Measurements from ENCODE around the gene CREB3L2. TPM values are rescaled to one million over a fixed set of nuclear protein-coding genes. Genes with fewer than 3 reads are reported as not detected.

Gene CREB3L2, protein sequence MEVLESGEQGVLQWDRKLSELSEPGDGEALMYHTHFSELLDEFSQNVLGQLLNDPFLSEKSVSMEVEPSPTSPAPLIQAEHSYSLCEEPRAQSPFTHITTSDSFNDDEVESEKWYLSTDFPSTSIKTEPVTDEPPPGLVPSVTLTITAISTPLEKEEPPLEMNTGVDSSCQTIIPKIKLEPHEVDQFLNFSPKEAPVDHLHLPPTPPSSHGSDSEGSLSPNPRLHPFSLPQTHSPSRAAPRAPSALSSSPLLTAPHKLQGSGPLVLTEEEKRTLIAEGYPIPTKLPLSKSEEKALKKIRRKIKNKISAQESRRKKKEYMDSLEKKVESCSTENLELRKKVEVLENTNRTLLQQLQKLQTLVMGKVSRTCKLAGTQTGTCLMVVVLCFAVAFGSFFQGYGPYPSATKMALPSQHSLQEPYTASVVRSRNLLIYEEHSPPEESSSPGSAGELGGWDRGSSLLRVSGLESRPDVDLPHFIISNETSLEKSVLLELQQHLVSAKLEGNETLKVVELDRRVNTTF
- total RNA-seq, result 10 to 100 TPM; 18.3 to 40.6 (median 22.0) TPM
- 10 to 100 TPM in 1 of 2 donors, 1 to 10 TPM in 1; 4.0 to 13.2 TPM for polyA plus RNA-seq
- long read RNA-seq, donor 1, partial matches to known transcripts, result 0 of 10 reads
- long read RNA-seq, donor 1, other reads (novel, unspliced or antisense), result 6 of 10 reads
- long read RNA-seq, donor 2, partial matches to known transcripts, result 0 of 6 reads
- long read RNA-seq, donor 2, other reads (novel, unspliced or antisense), result 5 of 6 reads
- long read RNA-seq, donor 3, partial matches to known transcripts, result 0 of 8 reads
- long read RNA-seq, donor 3, other reads (novel, unspliced or antisense), result 5 of 8 reads

- no peaks in the 10 kb centered on the region for H3K27me3 ChIP-seq
- no peaks in the 10 kb centered on the region for H3K9me3 ChIP-seq
- intact Hi-C loops (cut with DNase I), result loop anchor here in 5 of 10 donors (2.0 to 10.0 kb wide), 6 partner anchors 44 to 733 kb away; partner anchors contain the start of gene TRIM24 (in 1 of the 5)
- H3K4me1 ChIP-seq, result peaks cover 0 to 43% (median 37%) of the 10 kb centered on the region in 12 donors
- peak in 3 of 5 donors; percentile 54 to 77 (median 71) for DNase-seq
- ATAC-seq, result peak; percentile 28 to 58 (median 50)
- TF ChIP-seq, protein P1, sequence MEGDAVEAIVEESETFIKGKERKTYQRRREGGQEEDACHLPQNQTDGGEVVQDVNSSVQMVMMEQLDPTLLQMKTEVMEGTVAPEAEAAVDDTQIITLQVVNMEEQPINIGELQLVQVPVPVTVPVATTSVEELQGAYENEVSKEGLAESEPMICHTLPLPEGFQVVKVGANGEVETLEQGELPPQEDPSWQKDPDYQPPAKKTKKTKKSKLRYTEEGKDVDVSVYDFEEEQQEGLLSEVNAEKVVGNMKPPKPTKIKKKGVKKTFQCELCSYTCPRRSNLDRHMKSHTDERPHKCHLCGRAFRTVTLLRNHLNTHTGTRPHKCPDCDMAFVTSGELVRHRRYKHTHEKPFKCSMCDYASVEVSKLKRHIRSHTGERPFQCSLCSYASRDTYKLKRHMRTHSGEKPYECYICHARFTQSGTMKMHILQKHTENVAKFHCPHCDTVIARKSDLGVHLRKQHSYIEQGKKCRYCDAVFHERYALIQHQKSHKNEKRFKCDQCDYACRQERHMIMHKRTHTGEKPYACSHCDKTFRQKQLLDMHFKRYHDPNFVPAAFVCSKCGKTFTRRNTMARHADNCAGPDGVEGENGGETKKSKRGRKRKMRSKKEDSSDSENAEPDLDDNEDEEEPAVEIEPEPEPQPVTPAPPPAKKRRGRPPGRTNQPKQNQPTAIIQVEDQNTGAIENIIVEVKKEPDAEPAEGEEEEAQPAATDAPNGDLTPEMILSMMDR (IDR thresholded peaks at IDR 0.05), result no peak
- peak in 1 of 2 donors; percentile 84 for TF ChIP-seq POLR2A (IDR thresholded peaks at IDR 0.05)
- H3K36me3 ChIP-seq, result peaks cover 0 to 4% (median 0%) of the 10 kb centered on the region in 9 donors
- H3K4me3 ChIP-seq, result peak within 1 kb of the TSS; percentile 70 to 99 (median 81)
- H3K27ac ChIP-seq, result peak within 1 kb of the TSS; percentile 86 to 97 (median 91)
- 0 to 1% (median 0%) methylated on average over 7 to 47 of the region's 47 CpGs for WGBS, 4 donors
Measured at GRCh38 chr7:138001529-138002095, at the start of gene CREB3L2. Gene CREB3L2 (minus strand): TSS chr7:138002086. CDS start chr7:138001705, 381 bp downstream.

GRCh38 chr7:138049505-138050116 is 47.7 kb upstream of the CREB3L2 start:
- Histone ChIP-seq H3K27me3 (no peaks in the 10 kb centered on the region), H3K9me3 (no peaks in the 10 kb centered on the region), H3K36me3 (no peaks in the 10 kb centered on the region), H3K4me1 (no peaks in the 10 kb centered on the region), H3K27ac (no peak overlapping the region), H3K4me3 (no peak overlapping the region)
- DNase-seq (no peak), ATAC-seq (no peak)
- TF ChIP-seq, protein P1 (IDR thresholded peaks at IDR 0.05), result no peak
- TF ChIP-seq POLR2A (IDR thresholded peaks at IDR 0.05), result no peak
- 93 to 98% (median 94%) methylated on average over 1 of the region's 1 CpG for WGBS, 4 donors
- intact Hi-C loops (cut with DNase I), result no loop called here

DNA sequence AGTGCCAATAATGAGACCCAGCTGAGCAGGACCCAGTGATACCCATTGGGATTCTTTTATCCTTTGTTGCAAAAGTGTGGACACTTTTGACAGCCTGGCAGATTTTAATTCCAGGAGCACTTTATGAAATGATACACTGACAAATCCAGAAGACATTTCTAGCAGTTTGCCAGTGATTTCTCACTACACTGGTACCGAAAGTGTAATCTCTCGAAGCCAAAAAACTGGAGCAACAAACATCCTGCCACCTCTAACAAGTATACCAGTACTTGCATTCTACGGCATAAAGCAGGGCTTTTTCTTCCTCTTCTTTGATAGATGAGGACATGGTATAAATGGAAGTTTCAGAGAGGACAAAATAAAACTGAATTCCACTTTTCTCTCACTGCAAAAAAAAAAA is 46.0 kb upstream of the CREB3L2 start:
- Histone ChIP-seq H3K4me3 (no peak overlapping the region), H3K27me3 (no peaks in the 10 kb centered on the region), H3K4me1 (no peaks in the 10 kb centered on the region), H3K9me3 (no peaks in the 10 kb centered on the region), H3K36me3 (no peaks in the 10 kb centered on the region), H3K27ac (no peak overlapping the region)
- no peak for ATAC-seq
- 87 to 91% (median 90%) methylated on average over 3 of the region's 3 CpGs for WGBS, 4 donors
- DNase-seq, result no peak
- TF ChIP-seq POLR2A (IDR thresholded peaks at IDR 0.05), result no peak
- TF ChIP-seq, protein P1 (IDR thresholded peaks at IDR 0.05), result no peak
- intact Hi-C loops (cut with DNase I), result no loop called here
